Peyer's patch (tissue), 4 donors: ENCODE results near the gene CIB4. TPM values are rescaled to one million over a fixed set of nuclear protein-coding genes. Genes with fewer than 3 reads are reported as not detected.
A peak's percentile ranks its signal among the peaks of the same experiment; 100 is the strongest.

Experiments used
- DNase-seq, 3 donors: peaks; one replicate each; pipeline ENCODE4 v3.0.0-alpha.2; 2017 to 2019
- H3K27ac ChIP-seq, 4 donors: fragments of 200-600 bp; sonication (generic); one replicate each; pipeline ENCODE4 v1.5.1; 2016 to 2019
- H3K27me3 ChIP-seq, 2 donors: fragments of 200-600 bp; sonication (generic); one replicate each; pipeline ENCODE4 v1.5.1; 2019
- H3K36me3 ChIP-seq, 3 donors: fragments of 200-600 bp; sonication (generic); one replicate each; pipeline ENCODE4 v1.5.1; 2016 to 2019
- H3K4me1 ChIP-seq, 4 donors: fragments of 200-600 bp; sonication (generic); one replicate each; pipeline ENCODE4 v1.5.1; 2016 to 2019
- H3K4me3 ChIP-seq, 4 donors: fragments of 200-600 bp; sonication (generic); 1 replicate in 3 of 4; 2 replicates in 1 of 4; pipeline ENCODE4 v1.5.1; 2016 to 2019; ENCODE audit warnings: mild to moderate bottlenecking in 1 of 4
- H3K9me3 ChIP-seq, 4 donors: fragments of 200-600 bp; sonication (generic); one replicate each; pipeline ENCODE4 v1.5.1; 2016 to 2019; ENCODE audit warnings: mild to moderate bottlenecking in 1 of 4
- POLR2A ChIP-seq, 2 donors: fragments of 450-650 bp; IDR thresholded peaks; one replicate each; pipeline ENCODE4 v1.5.1; 2017; ENCODE audit warnings: antibody characterized with exemption in 2 of 2, mild to moderate bottlenecking in 2 of 2, moderate library complexity in 2 of 2
- total RNA-seq, 4 donors: library from RNA; depleted of rRNA; stranded (reverse); fragments of >200 nt; gene quantifications; one replicate each; pipeline ENCODE4 v1.1.0, GENCODE V29; 2016
- TF ChIP-seq, protein P1 (sequence below), 6 experiments: fragments of 450-650 bp in 4 of 6; fragments of 200-600 bp in 2 of 6; sonication (generic) in 1 of 6; IDR thresholded peaks; one replicate each; pipeline ENCODE4 v1.5.1; 2017 to 2019; ENCODE audit warnings: antibody characterized with exemption in 6 of 6, mild to moderate bottlenecking in 3 of 6, moderate library complexity in 1 of 6

CIB4 gene
- total RNA-seq, 4 donors from 2014 or later = not detected

DNA sequence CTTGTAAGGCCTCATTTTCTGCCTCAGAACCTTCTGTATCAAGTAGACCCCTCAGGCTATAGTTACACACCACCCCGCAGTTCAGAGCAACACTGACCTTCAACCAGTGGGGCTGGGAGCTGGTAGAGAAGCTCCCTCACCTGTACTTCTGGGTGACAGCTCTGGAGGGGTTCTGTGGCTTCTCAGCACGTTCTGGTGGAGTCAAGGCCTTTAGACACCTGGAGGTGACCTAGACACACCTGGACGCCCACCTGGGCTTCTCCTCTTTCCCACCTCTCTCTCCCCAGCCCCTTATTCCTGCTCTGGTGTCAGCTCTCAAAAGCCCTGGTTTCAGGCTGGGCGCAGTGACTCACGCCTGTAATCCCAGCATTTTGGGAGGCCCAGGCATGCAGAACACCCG, 7.3 kb upstream of the CIB4 start:
- Histone ChIP-seq H3K4me3 (no peak overlapping the region), H3K36me3 (no peaks in the 10 kb centered on the region), H3K9me3 (no peaks in the 10 kb centered on the region), H3K4me1 (no peaks in the 10 kb centered on the region), H3K27ac (no peak overlapping the region), H3K27me3 (no peaks in the 10 kb centered on the region)
- TF ChIP-seq, protein P1, sequence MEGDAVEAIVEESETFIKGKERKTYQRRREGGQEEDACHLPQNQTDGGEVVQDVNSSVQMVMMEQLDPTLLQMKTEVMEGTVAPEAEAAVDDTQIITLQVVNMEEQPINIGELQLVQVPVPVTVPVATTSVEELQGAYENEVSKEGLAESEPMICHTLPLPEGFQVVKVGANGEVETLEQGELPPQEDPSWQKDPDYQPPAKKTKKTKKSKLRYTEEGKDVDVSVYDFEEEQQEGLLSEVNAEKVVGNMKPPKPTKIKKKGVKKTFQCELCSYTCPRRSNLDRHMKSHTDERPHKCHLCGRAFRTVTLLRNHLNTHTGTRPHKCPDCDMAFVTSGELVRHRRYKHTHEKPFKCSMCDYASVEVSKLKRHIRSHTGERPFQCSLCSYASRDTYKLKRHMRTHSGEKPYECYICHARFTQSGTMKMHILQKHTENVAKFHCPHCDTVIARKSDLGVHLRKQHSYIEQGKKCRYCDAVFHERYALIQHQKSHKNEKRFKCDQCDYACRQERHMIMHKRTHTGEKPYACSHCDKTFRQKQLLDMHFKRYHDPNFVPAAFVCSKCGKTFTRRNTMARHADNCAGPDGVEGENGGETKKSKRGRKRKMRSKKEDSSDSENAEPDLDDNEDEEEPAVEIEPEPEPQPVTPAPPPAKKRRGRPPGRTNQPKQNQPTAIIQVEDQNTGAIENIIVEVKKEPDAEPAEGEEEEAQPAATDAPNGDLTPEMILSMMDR (IDR thresholded peaks at IDR 0.05) = no peak
- no peak for TF ChIP-seq POLR2A (IDR thresholded peaks at IDR 0.05)
- DNase-seq = peak in 1 of 3 donors; percentile 22

DNA sequence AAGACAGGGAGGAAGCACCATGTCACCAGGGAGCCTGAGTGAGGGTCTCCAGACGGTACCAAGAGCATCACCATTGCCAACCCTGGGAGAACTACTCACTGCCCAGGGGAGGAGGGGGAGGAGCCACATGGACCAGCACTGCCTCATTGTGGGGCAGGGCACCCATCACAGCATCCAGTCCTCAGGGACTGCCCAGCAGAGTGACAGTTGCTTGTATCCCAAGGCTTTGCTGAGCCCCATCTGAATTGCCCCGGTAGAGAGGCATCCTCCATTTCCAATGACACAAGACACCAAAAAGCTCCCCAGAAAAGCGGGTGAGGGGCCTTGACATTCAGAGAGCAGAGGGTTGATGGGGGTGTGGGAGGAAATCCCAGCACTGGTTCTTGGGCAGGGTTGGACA, 6.8 kb upstream of the CIB4 start:
- no peak overlapping the region for H3K4me3 ChIP-seq

DNA sequence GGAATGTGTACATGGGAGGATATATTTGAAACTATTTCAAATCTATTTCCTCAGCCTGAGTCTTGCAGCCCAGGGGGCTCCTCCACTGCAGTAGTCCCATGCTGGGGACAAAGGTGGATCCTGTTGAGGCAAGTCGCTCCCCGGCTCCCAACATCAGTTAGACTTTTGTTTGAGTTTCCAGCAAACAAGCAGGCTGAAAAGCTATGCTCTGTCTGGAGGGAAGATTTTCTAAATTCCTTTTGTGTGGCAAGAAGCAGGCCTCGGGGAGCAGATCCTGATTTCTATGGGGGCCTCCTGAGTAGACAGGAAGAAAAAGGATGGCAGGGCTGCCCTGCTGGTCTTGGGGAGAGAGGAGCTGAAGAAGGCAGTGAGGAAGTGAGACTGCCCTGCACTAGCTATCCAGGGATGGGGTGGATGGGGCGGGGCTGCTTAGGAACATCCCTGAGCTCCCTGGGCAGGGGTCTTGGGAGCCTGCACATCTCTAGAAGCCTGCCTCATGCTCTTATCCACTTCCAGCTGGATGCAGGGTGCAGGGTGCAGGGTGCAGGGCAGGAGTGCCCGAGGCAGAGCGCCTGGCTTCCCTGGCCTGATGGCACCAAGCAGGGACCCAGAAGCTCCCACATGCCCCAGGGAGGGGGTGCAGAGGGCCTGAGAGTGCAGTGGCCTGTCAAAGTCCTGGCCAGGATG, 6.0 kb upstream of the CIB4 start:
- DNase-seq = no peak
- H3K4me1 ChIP-seq = no peaks in the 10 kb centered on the region
- no peaks in the 10 kb centered on the region for H3K36me3 ChIP-seq
- no peak for TF ChIP-seq POLR2A (IDR thresholded peaks at IDR 0.05)
- TF ChIP-seq, protein P1 (IDR thresholded peaks at IDR 0.05) = no peak
- no peak overlapping the region for H3K27ac ChIP-seq
- no peak overlapping the region for H3K4me3 ChIP-seq
- no peaks in the 10 kb centered on the region for H3K9me3 ChIP-seq
- no peaks in the 10 kb centered on the region for H3K27me3 ChIP-seq

More for the DNA sequence above, 6.8 kb upstream of the CIB4 start:
- H3K9me3 ChIP-seq = no peaks in the 10 kb centered on the region
- DNase-seq = peak in 1 of 3 donors; percentile 39
- no peaks in the 10 kb centered on the region for H3K36me3 ChIP-seq
- TF ChIP-seq POLR2A (IDR thresholded peaks at IDR 0.05) = no peak
- TF ChIP-seq, protein P1 (IDR thresholded peaks at IDR 0.05) = no peak
- H3K4me1 ChIP-seq = no peaks in the 10 kb centered on the region
- no peak overlapping the region for H3K27ac ChIP-seq
- no peaks in the 10 kb centered on the region for H3K27me3 ChIP-seq

DNA sequence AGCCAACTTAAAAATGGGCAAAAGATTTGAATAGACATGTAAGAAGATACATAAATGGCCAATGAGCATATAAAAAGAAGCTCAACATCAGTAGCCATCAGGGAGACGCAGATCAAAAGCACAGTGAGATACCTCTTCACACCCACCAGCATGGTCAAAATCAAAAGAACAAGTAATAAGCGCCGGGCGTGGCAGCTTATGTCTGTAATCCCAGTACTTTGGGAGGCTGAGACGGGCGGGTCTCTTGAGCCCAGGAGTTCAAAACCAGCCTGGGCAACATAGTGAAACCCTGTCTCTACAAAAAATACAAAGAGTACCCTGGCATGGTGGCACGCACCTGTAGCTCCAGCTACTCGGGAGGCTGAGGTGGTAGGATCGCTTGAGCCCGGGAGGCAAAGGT, 4.6 kb upstream of the CIB4 start:
- H3K9me3 ChIP-seq = no peaks in the 10 kb centered on the region
- no peaks in the 10 kb centered on the region for H3K36me3 ChIP-seq
- no peak for DNase-seq
- no peak for TF ChIP-seq POLR2A (IDR thresholded peaks at IDR 0.05)
- TF ChIP-seq, protein P1 (IDR thresholded peaks at IDR 0.05) = no peak
- H3K27ac ChIP-seq = no peak overlapping the region
- no peak overlapping the region for H3K4me3 ChIP-seq
- H3K27me3 ChIP-seq = no peaks in the 10 kb centered on the region
- H3K4me1 ChIP-seq = no peaks in the 10 kb centered on the region

DNA sequence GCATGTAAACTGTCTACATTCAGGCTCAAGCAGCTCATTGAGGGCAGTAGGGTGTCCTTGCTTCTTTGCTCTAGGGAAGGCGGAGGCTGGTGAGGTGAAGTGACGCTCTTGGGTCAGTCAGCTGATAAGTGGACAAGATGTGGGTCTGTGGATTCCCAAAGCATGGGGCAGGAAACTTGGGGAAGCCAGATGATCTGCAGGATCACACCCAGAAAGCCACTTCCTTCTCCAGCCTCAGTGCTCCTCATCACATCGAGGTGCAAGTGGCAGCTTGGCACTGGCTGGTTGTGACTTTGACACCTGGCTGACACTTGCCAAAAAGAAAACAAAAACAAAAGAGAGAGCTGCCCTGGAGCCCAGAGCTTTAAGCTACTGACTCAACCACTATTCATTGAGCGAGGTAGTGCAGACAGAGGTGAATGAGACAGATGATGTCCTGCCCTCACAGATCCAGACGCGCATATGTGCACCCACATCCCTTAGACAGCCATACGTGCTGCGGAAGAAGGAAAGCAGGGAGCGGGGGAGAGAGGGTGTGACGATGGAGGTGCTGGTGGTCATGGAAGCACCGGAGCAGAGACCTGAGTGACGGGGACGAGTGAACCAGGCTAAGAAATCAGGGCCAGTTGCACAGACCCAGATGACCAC, 3.1 kb upstream of the CIB4 start:
- no peaks in the 10 kb centered on the region for H3K36me3 ChIP-seq
- peak in 1 of 3 donors; percentile 33 for DNase-seq
- no peak overlapping the region for H3K27ac ChIP-seq
- H3K4me1 ChIP-seq = no peaks in the 10 kb centered on the region
- no peak overlapping the region for H3K4me3 ChIP-seq
- H3K9me3 ChIP-seq = no peaks in the 10 kb centered on the region
- TF ChIP-seq POLR2A (IDR thresholded peaks at IDR 0.05) = no peak
- TF ChIP-seq, protein P1 (IDR thresholded peaks at IDR 0.05) = no peak
- no peaks in the 10 kb centered on the region for H3K27me3 ChIP-seq
